GM18505 (cell line): Measurements from ENCODE around the gene TSPAN1.

Source experiments
- ATAC-seq: cut with Tn5 transposase; IDR thresholded peaks from one replicate; pipeline ENCODE4 v1.9.1; 2021; ENCODE audit not compliant: unreplicated experiment
- POLR2A ChIP-seq: IDR thresholded peaks from 4 replicates; pipeline ENCODE4 v1.6.1; 2011; ENCODE audit warnings: borderline replicate concordance; ENCODE audit not compliant: insufficient read depth, insufficient read length; ENCODE audit errors: extremely low read depth

The TSPAN1 gene

DNA sequence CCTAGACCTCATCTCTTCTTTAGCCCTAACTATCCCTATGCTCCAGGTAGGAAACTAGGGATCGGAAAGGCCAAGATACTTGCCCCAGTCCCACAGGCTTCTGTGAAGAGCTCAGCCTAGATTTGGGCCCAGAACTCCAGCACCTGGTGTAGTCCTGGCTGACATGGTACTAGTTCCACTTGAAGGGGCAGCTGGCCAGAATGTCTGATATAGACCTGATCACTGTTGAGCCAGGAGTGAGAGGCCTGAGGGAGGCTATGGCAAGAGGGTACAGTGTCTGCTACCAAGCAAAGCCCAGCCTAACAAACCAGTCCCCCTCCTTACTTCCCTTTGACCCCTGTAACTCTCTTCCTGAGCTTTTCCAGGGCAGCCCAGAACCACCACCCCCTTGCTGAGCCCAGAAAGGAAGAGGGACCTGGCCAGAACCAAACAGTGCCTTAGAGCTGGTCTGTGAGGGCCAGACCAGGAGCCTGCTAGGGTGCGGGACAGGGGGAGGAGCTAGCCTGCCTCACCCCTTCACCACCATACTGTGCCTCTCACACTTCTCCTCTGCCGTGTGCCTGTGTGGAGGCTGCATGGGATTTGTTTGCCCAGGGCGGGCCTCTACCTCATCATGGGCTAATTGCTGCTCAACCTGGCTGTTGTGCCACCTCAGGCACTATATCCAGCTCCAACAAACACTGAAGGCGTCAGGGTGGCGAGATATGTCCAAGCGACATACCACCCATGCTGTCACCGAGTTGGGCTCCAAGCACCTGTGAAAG, 12.4 kb downstream of the TSPAN1 start:
- ATAC-seq: no peak
- TF ChIP-seq POLR2A: no peak

DNA sequence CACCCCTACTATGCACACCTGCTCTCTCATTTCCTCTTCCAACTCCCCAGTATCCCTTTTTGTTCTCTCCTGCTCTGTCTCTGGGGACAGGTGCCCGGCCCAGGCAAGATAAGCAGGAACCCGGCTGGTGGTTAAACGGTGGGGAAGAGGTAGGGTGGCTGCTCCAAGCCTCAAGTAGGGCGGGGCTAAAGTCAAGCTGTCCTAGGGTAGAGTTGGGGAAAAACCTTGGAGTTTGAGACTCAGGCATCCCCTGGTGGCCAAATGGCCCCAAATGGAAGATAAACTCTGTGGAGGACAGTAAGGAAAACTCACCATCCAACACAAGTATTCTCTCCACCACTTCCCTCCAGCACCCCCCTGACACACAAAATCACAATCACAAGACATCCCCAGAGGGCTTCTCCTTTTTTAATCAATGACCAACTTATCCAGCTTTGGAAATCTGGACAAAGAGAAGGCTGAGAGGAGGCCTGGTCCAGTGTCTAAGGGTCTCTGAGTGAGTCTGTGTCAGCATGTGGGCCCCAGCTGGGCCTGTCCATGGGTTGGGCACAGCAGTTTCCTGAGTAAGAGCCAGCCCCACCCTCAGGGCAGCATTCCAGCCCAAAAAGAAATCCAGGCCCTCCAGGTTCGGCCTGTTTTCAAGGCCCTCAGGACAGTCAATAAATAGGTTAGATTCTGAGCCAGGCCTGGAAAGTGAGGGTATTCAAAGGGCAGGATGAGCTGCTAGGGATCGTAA, 13.6 kb downstream of the TSPAN1 start:
- TF ChIP-seq POLR2A: no peak
- no peak for ATAC-seq

DNA sequence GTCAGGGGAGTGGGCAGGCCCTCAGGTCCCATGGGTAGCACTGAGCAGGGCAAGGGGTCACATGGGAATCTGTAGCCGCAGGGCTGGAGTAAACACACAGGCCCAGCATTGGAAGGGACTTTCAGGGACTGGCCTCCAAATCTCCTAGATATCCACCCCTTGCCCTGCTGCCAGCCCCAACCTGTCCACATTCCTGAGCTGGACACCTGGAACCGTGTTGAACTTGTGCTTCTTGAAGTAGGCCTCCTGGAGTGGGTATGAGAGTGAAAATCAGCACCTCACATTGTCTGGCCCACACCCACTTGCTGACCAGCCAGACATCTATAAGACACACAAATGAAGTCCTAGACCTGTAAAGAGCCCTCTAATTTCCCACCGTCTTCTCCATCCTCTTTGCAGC, 15.7 kb downstream of the TSPAN1 start:
- no peak for ATAC-seq
- no peak for TF ChIP-seq POLR2A

- ATAC-seq: no peak
- TF ChIP-seq POLR2A: no peak
Measured at GRCh38 chr1:46191033-46191701, 16.3 kb downstream of the TSPAN1 start.

DNA sequence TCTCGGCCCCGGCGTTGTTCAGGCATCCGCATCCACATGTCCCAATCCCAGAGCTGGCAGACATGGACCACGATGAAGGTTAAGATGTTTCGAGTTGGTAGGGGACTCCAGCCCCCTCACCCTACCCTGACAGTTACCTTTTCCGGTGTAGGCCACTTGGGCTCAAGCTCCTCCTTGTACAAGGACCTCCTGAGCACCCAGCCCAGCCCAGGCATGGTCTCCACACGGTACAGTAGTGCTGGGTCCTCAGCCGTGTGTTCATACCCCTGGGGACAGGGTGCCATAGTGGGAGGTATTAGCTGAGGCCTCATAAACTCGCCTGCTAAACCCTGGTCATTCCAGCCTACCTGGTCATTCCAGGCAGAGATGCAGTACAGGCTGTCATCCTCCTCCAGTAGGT, 17.3 kb downstream of the TSPAN1 start:
- no peak for TF ChIP-seq POLR2A

GRCh38 chr1:46193285-46193684, 18.4 kb downstream of the TSPAN1 start:
- TF ChIP-seq POLR2A: no peak
- no peak for ATAC-seq

More for the DNA sequence above, 17.3 kb downstream of the TSPAN1 start:
- ATAC-seq: no peak

GRCh38 chr1:46193984-46194570, 19.2 kb downstream of the TSPAN1 start:
- no peak for ATAC-seq
- no peak for TF ChIP-seq POLR2A

DNA sequence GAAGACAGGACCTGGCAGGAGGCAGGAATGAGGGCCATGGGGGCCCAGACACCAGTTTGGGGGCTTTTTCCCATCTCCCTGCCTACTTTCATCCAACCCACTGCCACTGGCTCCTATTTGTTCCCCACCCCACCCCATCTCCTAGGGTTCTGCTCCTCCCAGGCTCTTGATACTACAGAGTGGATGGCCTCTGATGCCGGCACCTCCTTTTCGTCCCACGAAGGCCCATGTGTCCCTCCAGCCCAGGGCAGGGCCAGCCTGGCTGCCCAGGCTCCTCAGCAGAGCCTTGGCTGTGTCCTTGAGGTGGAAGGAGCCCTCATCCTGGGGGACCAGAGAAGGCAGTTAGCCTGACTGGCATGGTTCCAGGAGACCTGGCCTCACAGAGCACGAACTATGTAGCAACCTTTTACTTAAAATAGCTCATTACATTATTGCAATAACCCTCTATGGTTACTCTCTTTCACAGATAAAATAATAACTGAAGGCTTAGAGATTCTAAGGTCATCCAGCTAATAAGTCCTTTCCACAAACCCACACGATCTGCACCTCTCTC, 19.8 kb downstream of the TSPAN1 start:
- TF ChIP-seq POLR2A: no peak
- no peak for ATAC-seq

DNA sequence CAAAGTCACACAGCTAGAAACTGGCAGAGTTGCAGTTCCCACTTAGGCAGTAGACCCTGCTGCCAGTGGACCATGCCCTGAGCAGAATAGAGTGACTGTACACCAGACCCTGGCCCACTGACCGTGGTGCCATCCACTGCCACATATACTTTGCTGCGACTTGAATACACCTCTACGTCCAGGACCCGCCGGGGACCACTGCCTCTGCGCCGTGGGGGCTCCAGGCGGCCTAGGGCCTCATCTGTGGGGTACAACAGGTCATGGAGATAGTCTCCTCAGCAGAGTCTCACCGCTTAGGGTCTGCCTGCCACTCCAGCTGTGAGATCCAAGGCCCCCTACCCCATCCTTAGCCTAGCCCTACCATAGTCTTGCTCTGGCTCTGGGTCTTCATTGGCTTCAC, 21.7 kb downstream of the TSPAN1 start:
- TF ChIP-seq POLR2A: no peak
- ATAC-seq: no peak

DNA sequence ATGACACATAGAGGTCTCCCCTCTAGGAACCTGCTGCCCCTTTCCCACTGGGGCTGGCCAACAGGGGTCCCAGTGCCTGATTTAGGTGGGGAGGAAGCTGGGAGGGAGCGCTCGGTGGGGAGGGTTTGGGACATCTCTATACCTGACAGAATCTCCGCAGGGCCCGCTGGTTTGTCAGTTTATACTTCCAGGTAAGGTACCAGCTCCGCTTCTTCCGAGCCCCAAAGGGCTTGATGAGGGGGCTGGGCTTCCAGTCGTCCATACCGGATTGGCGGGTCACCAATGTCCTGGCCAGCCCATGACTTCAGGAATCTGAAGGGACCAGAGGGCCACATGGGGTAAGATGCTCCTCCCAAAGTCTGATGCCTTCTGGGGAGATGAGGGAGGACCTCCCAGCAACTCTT, 22.7 kb downstream of the TSPAN1 start:
- ATAC-seq: no peak
- TF ChIP-seq POLR2A: no peak

DNA sequence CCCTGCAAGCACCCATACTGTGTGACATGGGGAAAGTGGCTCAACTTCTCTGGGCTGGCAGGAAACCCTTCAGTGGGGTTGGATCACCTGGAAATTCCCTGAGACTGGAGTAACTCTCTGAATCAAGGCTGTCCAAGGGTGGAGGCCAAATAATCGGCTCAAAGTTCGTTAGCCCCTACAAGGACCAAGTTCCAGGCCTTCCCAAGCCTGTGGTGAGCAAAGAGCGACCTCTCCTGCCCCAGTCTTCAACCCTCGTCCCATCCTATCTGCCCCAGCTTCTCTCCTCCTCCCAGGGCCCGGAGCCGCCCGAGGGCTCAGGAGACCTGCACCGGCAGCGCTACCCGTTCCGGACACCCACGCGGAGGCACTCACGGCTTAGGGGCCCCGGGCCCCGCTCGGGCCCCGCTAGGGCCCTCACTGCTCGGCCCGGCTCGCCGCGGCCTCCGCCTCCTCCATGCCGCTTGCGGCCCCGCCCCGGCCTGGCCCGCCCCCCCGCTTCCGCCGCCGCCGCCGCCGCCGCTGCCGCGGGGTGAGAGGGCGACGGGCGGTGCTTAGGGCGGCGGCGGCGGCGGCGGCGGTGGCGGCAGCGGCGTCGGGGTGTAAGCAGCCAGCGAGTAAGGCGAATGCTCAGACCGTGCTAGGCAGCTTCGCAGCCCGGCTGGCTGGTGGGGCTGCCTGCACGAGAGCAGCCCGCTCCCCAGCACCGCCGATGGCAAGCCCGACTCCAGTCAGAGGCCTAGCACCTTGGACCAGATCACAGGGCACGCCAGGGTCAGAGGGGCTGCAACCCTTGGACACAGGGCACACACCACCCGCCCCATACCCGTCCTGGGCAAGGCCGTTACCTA, 23.3 kb downstream of the TSPAN1 start, which contains the start of gene POMGNT1:
TSS of gene POMGNT1 (minus strand) at position 471 of the 848 bp plus-strand sequence. CDS start 613 bp downstream, outside the sequence.
- ATAC-seq: peak; percentile 89
- peak; percentile 78 for TF ChIP-seq POLR2A

DNA sequence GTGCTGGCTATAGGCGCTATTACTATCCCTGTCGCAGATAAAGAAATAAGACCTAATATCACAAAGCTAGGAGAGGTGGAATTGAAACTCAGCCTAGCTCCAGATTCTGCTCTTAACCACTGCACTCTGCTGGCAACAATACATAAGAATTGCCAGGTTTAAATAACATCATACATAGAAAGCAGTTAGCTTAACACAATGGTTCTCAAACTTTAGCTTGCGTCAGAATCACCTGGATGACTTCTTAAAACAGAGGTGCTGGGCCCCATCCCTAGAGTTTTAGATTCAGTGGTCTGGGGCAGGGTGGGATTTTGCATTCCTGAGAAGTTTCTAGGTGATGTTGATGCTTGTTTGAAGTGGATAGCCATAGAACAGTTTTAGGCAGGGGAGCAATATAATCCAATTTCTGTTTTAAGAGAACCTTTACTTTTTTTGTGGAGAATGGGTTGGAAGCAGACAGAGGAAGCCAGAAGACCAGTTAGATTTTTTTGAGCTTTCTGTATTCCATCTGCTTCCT, 24.4 kb downstream of the TSPAN1 start:
- no peak for ATAC-seq
- TF ChIP-seq POLR2A: no peak

DNA sequence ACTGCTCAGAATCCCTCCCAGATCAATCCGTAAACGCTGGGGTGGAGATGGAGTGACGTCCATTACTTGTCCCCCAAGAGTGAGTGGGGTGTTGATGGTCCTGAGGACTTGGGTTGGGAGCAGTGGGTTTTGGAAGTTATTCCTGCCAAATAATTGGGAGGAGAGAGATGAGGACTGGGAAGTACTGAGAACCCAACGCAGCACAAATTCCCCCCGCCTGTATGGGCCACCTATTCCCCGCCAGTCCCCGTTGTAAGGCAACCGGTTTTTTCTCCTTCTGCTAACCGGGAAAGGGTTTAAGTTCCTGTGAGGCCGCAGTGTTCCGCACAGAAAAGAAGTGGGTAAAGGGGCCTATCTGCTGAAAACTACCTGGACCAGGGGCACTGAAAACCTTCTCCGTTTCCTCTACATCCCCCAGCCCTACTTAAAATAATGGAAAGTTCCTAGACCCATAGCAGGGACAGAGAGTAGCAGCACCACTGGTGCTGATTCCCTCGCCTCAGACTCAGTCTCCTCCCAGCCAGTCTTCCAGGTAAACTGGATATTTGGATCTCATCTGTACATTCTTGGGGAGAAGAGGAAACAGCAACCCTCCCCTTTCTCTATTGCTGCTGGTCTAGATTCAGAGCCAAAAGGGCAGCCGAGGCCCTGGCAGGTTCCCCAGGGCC, 29.0 kb downstream of the TSPAN1 start:
- TF ChIP-seq POLR2A: no peak
- ATAC-seq: no peak
